Right kidney (tissue), 1 donor: ENCODE results near the gene TEAD1.

ENCODE experiments used
- DNase-seq: peaks from one replicate; pipeline ENCODE4 v3.0.0-alpha.2; 2016

The TEAD1 gene

DNA sequence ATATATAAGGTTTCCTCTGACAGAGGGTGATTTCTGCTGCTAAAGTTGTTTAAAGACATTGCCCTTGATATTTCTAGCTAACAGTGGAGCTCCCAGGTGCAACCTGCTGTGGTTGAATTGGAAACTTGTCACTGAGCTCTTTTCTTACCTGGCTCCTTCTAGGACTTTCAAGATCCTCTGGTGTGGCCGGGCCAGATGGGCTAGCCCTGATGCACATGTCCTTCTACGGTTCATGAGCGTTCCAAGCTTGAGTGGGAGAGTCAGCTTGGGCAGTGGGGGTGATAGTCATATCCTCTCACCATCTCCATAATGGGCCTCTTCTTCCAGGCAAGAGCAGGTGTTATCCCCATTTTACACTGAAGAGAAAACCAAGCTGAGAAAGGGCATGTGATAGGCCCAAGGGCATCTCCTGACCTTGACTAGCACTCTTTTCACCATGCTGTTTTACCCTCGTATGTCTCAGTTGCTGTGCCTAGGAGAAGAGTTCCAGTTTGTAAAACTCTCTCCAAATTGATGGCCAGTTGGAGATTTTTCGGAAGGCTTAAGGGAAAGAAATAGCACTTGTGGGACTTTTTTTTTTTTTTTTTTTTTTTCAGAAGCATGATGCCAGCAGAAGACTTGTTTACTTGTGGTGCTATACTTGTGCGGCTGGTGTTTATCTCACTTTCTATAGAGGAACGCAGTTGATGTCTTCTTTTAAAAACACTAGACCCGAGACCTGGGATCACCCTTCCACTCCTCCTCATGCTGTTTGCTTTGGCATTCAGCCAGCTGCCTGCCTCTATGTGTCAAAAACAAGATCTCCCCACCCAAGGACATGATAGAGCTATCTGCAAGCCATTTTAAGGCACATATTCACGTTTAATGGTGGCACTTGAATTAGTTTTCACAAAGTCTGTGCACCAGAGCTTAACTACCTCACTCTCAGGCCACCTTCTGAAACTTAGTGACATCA is 32.6 kb downstream of the TEAD1 start:
- no peak for DNase-seq

DNA sequence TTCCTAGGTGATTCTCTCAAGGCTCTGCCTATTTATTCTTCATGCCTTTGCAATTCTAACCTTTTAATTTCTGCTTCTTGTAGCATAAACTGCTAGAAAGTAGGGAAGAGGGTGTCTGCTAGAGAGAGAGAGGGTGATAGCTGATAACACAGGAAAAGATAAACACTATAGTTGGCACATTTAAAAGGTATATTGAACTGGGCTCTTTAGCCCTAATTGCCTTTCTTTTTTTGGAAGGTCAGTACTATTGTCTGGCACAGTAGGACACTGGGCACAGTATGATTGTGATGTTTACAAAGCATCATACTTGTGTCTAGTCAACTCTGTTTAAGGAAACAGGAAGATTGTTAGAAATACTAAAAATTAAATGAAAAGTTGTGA is 33.3 kb downstream of the TEAD1 start:
- no peak for DNase-seq

DNA sequence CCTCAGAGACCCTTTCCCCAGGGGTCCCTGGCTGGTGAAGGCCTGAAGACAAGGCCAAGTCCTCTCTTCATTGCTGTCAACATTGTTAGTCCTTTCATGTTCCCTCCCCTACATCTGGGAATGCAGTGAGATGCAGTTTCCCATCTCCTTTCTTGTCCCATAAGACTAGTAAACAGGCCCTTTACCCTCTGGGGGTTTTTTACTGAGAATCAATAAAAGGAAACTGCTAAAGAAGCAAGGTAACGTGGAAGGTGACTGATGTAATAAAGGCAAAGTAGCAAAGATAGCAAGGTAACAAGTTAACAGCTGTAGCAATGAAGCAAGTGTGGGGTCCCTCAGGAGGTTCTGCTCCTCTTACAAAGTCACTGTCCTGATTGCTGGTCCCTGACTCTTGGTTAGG is 37.3 kb downstream of the TEAD1 start:
- no peak for DNase-seq

DNA sequence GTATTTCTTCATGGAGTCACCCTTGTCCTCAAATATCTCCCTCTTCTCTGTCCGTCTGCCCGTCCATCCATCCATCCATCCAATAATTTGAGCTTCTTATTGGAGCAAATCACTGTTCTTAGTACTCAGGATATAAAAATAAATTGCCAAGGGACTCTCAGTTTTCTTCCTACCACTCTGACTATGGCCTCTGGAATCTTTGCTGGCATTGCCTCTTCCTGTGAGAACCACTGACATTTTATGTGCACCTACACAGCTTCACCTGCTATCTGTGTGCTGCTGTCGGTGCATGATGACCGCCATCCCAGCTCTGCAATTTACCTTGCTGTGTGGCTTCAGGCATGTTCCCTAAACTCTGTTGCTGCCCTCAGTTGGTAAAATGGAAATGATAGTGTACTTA is 37.9 kb downstream of the TEAD1 start:
- DNase-seq, result no peak

DNA sequence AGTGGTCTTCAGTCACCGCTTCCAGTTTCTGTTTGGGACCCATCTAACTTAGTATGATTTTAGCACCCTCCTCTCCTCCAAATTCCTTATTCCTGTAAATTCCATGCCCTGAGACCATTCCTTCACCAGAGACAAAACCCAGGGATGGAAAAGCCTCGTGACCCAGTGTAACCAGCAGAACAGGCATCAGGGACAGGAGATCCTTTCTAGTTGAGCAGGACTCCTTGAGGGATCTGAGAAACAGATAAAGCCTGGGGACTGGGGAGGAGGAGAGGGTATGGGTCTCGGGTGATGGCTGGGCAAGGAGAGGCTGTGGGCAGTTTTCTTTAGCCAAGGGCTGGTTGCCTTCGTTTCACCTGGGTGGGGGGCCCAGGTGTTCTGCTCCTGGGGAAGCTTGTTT is 40.9 kb downstream of the TEAD1 start:
- DNase-seq, result no peak

DNA sequence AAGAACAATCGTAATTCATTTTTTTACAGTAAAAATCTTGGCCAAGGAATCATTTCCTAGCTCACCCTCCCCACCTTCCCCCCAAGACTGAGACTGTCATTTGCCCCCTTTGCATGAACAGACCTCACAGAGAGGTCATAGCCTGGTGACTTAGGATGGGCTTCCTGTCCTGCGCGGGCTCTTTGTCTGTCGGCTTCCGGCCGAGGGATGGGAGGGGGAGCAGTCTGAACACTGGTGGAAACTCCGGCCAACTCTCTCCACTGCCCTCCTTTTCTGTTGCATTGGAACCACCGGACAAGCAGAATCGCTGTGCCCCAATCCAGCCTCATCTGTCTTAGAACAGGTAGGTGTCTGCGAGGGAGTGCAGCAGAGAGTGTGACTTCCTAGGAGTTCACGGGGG is 41.7 kb downstream of the TEAD1 start:
- no peak for DNase-seq

DNA sequence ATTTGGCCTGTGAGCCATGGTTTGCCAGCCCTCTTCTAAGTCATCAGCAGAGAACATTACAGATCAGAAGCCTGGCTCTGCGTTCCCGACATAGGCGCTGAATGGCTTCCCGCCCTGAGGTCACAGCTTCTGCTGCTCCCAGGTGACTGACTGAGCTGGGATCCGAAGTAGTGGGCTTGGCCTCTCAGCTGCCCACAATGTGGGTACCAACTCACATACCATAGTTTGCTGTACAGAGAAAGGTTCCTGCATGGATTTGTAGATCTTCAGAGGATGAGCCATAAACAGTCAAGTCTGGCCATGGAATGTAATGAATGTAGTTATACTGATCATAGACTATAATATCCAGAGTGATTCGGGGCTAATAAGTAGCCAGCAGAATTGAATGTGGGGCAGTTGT is 42.6 kb downstream of the TEAD1 start:
- DNase-seq, result no peak

DNA sequence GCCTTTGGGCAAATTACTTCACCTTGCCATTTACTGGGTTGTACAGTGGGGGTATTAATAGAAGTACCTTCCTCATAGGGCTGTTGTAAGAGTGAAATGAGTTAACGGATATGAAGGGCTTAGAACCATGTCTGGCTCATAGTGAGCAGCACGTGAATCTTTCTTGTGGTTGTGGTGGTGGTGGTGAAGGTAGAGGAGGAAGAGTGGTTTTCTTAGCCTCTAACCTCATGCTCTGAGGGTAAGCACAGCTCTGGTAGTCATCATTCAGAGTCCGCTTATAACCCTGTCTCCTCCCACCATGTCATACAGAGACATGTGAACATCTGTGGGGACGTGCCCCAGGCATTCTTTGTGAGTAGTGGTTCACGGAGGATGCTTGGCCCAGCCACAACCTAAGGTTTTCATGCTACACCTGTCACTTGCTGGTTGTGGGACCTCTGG is 43.6 kb downstream of the TEAD1 start:
- DNase-seq, result no peak

DNA sequence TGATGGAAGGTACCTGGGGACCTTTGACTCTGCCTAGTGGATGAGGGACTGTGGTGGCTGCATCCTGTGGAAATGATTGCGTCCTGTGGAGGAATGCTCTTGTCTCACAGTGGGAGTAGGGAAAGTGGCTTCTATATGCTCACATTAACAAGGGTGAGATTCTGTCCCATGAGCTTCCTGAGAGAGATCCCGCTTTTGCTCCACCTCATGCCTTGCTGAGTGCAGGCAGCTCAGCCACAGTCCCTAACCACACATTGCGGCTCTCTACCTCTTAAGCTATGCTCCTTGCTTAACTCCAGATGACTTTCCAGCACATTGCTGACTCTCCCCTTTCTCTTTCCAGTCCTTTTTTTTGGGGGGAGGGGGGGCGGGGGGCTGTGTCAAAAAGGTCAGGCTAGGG is 45.0 kb downstream of the TEAD1 start:
- DNase-seq, result no peak

DNA sequence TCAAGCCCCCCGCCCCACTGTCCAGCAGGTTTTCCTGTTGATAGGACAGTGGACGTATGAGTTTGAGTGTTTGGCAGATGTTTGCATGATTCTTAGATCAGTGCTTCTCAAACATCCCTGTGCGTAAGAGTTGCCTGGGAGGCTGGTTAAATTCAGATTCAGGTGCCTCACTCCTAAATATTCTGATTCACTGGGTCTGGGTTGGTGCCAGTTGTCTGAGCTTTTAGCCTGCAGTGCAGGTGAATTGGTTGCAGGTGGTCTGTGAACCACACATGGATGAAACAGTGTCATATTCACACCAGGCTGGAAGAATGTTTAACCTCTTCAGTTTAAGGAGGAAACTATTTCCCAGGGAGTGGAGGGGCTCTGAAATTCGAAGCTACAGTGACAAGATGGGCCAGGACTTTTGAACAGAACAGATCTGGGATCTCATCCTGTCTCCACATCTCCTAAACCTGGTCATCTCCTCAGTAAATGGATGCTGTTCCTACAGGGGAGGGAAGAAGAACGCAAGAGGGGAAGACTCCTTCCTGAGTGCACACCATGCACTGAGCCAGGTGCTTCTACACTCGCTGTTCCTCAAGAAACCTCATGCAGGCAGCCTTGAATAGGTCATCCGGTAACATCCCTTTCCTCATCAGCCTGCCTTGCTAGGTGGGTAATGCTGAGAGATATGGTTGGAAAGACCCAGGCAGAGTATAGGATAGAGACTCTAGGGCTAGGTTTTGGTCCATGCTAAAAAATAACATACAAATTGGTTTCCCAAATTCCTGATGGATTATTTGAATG is 47.8 kb downstream of the TEAD1 start:
- no peak for DNase-seq

DNA sequence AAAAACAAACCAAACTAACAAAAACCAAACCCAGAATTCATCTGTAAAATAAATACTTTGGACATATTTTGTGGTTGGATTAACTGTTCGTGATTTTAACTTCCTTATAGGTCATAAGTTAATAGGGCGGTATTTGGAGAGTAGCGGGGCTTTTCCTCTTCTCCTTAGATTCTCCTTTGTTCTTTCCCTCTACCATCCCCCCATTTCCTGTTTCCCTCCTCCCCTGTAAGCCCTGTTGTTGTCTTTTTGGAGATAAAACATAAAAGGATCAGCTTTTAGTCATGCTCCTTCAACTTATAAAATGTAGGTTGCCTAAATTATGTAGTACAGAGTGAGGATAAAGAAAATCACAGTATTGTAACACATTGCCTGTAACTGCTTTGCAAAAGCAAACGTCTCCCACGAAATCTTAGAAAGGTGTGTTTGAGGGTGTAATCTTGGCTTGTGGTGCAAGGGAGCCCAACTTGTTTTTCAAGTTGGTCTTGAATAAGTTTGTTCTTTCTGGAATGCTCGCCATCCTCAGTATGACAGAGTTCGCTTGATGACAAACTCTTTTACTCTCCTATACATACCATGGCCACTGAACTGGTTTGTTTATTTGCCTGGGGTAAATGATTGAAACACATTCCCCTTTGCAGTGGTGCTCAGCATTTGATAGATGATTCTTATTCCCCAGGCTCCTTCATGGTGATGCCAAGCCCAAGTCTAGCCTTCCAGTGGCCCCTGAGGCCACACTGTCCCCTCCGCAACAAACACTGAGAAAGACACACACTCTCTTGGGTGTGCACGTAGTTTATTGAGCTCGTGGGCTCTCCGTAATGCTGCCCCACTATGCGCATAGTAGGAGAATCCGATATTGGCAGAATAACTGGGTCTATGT is 49.4 kb downstream of the TEAD1 start:
- peak; percentile 39 for DNase-seq

DNA sequence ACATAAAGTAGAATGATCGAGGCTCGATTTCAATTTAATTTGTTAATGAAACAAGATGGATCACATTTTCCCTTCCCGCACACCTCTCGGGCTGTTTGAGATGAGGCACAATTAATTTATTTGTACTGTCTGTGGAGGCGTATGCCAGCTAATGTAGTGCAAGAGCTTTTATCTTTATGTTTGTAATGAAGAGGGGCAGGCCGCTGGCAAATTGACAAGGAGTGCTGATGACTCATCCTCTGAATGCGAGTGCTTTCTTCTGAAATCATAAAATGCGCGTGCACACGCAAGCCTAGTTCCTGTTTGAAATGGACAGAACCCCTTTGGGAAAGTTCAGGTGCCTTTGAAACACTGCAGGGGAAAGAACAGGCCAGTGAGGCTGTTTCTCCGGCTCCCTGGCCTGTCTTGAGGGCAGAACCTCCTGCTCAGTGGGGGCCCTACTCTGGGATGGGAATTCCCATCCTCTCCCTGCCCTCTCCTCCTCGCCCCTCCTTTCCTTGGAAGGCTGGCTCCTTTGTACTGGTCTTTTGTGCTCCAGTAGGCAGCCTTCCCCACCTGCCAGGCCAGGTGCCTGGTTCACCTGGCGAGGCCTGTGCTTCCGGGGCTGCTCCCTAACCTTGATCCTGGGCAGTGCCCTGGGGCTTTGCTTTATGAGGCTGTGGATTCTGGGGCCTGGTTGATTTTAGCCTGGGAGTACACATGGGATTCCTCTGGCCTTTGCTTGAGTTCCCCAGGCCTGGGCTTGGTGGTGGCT is 50.3 kb downstream of the TEAD1 start:
- peak; percentile 49 for DNase-seq

DNA sequence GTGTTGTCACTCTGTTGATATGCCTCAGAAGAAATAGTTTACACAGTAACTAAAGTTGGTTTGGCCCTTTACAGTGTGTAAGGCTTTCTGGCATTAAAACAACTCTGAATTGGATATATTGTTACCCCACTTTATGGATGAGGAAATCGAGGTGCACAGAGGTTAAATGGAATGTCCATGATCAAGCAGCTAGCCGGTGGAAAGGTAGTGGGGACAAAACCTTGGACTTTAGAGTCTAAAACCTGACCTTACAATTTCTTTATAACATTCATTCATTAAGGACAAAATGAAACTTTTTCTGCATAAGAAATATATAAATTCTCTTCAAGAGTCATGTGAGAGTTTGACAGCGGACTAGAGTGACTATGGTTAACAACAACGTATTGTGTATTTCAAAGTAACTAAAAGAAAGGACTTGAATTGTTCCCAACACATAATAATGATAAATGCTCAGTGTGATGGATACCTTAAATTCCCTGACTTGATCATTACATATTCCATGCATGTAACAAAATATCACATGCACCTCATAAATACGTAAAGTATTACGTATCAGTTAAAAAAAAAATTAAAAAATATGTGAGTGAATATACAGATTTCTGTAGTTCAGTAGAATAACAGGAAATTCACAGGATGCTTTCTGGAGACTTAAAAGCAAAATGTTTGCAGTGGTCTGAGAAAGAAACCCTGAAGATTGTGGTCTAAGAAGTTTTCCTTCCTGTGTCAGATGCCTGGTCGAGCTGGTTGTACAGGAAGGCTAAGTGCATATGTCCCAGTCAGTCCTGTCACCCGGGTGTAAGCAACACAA is 51.0 kb downstream of the TEAD1 start:
- DNase-seq, result no peak

DNA sequence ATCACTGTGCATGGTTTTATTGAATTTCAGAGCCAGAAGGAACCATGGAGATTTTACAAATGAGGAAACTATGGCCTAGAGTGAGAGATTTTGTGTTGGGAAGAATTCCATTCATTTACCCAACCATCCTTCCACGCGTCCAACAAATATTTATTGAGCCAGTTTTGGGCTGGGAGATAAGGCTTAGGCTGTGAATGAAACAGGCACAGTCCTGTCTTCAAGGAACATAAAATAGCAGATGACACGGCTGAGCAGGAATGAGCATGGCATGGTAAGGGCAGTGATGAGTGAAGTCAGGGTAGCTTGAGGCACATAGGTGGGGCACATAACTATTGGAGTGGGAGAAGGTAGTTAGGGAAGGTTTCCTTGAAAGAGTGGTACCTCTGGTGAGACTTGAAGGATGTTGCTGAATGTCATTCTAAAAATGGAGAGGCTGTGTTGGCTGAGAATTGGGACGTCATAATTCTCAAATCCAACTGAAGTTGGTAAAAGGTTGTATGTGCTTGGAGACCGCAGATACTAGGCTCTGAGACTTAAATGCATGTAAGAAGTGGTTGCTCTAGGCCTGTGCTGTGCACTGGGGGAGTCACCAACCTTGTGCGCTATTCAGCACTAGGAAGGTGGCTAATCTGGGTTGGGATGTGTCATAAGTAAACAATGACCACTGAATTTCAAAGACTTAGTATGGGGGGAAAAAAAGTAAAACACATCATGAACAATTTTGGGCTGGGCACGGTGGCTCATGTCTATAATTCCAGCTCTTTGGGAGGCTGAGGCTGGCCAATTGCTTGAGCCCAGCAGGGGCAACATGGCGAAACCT is 51.9 kb downstream of the TEAD1 start:
- DNase-seq, result no peak

DNA sequence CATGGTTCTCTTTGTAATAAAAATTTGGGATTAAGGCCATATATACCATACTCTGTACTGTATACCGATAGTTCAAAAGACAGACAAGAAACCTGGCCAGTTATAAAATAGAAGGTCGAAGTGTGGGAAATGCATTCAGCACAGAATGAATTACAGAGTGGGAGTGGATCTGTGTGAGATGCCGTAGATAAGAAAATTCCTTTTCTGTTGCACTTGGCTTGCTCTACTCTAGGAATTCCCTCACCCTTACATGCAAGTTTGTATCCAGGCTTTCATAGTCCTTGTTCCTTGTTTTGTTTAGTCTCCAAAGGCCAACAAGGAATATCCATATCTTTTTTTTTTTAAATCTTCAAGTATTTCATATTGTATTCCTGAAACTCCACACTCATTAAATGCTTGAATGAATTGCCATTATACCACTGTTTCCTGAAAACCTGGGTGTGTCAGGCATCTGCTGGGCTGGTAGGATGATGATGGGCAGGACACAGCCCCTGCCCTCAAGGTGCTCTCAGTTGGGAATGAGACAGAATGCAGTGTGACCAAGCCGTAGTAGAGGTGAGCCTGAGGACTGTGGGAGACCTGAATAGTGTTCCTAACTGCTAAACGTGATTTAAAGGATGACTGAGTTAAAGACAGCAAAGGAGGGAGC is 53.5 kb downstream of the TEAD1 start:
- no peak for DNase-seq

DNA sequence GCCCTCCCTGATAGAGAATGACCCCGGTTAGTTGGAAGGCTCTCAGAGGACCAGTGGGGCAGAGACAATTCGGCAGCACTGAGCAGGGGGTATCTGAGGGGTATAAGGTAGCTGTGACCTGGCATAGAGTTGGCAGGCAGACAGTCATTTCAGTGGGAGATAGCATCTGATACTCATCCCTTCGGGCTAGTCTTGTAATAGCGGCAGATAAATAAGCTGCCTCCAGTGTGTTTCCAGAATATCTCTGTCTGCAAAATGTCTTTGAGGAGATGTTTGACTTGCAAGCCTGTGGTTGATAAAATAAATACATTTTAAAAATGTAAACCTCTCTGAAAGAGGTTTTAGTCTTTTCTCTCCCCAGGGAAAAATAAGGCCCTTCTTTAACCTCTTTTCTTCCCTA is 54.2 kb downstream of the TEAD1 start:
- DNase-seq, result no peak

DNA sequence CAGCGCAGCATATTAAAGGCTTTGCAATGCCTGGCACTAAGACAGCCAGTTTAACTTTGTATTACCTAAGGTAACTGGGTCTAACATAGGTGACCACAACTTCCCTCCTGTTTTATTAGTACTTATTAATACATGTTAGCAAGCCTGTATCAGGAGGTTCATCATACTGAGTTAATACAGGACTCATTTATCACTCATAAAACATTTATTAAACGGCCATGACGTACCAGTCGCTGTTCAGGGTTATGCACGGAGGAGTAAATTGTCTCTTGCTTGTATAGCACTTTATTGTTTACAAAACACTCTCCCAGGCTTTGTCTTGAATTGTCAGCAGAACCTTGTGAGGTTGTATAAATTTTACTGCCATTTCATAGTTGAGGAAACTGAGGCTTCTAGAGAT is 55.7 kb downstream of the TEAD1 start:
- DNase-seq, result no peak

DNA sequence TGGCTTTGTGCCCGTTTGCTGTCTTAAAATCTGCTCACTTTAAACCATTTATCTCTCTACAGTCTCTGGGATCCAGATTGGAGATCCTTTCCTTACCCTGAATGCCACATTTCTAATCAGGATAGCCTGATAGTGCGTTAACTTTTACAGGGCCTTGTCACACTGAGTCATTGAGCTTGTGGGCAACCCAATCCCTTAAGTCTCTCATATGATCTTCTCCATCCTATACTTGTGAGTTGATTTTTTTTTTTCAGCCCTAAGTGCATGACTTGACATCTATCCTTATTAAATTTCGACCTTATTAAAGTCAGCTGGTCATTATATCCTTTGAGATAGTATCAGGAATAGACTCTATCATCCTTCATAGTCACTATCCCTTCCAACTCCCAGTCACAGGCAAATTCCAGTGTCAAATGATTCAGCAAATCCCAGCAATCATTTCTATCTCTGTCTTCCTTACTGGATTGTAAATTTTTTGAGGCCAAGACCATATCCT is 57.7 kb downstream of the TEAD1 start:
- DNase-seq, result no peak

DNA sequence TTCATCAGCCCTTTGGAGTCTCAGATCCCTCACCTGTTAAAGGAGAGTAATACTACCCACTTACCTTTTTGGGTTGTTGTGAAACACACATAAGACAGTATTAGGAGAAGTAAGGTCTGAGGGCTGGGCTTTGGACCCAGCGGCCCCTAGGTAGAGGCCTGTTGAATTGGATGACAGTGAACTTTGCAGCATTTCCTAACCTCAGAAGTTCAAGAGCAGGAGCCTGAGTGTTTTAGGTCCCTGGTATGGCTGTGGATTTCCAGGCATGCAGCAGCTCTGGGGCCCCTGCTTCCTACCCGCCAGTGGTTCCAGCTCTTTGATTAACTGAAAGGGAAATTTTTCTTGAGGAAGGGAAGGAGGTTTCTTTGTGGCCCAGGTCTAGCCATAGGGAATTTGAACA is 58.9 kb downstream of the TEAD1 start:
- DNase-seq, result no peak
